GM12872 (cell line): ENCODE data around the gene CCT6B.

Experiments used
- CTCF ChIP-seq: IDR thresholded peaks from 3 replicates; pipeline ENCODE4 v1.5.1; 2011; ENCODE audit warnings: low read depth, mild to moderate bottlenecking, low read length, moderate library complexity; ENCODE audit not compliant: insufficient read depth

The CCT6B gene

GRCh38 chr17:34920676-34921075 lies 40.6 kb downstream of the CCT6B start:
- no peak for TF ChIP-seq CTCF

GRCh38 chr17:34917381-34917780 lies 43.9 kb downstream of the CCT6B start:
- no peak for TF ChIP-seq CTCF

- no peak for TF ChIP-seq CTCF
These were observed 45.1 kb downstream of the CCT6B start for GRCh38 chr17:34916120-34916519.

- no peak for TF ChIP-seq CTCF
These were observed 48.3 kb downstream of the CCT6B start for GRCh38 chr17:34913001-34913400.

GRCh38 chr17:34909040-34909439 lies 52.2 kb downstream of the CCT6B start:
- TF ChIP-seq CTCF: no peak

GRCh38 chr17:34902831-34903547 lies 58.3 kb downstream of the CCT6B start:
- TF ChIP-seq CTCF: no peak

GRCh38 chr17:34899643-34900291 lies 61.5 kb downstream of the CCT6B start:
- no peak for TF ChIP-seq CTCF
